ENCODE measurements around the gene SLC9A9.

SLC9A9 gene

DNA sequence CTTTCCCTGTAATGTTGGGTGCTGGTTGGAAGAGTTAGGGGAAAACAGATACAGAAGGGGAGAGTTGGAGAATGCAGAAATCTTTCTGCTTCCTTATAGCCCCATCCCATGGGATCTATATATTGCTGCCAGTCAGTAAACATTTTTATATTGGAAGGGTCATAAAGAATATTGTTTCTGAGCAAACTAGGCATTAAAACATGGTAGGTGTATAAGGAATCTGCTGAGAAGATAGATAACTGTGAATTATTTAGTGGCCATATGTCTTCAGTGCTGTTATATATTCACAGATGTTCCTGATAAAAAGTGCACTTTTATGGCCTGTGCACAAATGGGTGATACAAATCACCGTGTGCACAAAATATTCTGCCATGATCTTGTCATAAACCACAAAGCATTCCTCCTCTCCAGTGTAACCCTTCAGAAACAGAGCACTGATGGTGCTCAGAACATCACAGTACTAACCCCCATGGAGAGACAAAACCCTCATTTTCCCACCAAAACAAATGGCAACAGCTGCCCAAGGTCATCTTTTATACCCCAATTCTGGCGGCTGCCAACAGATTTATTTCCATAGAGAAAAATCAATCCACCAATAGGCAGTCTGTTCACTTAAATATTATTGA, 269.3 kb downstream of the SLC9A9 start:
- TF ChIP-seq POLR2AphosphoS5 (IDR thresholded peaks at IDR 0.05; ENCODE audit: low read depth) (no peak), SPI1 (IDR thresholded peaks at IDR 0.05; ENCODE audit: borderline replicate concordance, low read depth) (no peak), GABPA (IDR thresholded peaks at IDR 0.05; ENCODE audit: low read depth) (no peak)
- TF ChIP-seq, protein P1, sequence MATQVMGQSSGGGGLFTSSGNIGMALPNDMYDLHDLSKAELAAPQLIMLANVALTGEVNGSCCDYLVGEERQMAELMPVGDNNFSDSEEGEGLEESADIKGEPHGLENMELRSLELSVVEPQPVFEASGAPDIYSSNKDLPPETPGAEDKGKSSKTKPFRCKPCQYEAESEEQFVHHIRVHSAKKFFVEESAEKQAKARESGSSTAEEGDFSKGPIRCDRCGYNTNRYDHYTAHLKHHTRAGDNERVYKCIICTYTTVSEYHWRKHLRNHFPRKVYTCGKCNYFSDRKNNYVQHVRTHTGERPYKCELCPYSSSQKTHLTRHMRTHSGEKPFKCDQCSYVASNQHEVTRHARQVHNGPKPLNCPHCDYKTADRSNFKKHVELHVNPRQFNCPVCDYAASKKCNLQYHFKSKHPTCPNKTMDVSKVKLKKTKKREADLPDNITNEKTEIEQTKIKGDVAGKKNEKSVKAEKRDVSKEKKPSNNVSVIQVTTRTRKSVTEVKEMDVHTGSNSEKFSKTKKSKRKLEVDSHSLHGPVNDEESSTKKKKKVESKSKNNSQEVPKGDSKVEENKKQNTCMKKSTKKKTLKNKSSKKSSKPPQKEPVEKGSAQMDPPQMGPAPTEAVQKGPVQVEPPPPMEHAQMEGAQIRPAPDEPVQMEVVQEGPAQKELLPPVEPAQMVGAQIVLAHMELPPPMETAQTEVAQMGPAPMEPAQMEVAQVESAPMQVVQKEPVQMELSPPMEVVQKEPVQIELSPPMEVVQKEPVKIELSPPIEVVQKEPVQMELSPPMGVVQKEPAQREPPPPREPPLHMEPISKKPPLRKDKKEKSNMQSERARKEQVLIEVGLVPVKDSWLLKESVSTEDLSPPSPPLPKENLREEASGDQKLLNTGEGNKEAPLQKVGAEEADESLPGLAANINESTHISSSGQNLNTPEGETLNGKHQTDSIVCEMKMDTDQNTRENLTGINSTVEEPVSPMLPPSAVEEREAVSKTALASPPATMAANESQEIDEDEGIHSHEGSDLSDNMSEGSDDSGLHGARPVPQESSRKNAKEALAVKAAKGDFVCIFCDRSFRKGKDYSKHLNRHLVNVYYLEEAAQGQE (IDR thresholded peaks at IDR 0.05; ENCODE audit: insufficient replicate concordance, low read depth) = no peak
- TF ChIP-seq, protein P2, sequence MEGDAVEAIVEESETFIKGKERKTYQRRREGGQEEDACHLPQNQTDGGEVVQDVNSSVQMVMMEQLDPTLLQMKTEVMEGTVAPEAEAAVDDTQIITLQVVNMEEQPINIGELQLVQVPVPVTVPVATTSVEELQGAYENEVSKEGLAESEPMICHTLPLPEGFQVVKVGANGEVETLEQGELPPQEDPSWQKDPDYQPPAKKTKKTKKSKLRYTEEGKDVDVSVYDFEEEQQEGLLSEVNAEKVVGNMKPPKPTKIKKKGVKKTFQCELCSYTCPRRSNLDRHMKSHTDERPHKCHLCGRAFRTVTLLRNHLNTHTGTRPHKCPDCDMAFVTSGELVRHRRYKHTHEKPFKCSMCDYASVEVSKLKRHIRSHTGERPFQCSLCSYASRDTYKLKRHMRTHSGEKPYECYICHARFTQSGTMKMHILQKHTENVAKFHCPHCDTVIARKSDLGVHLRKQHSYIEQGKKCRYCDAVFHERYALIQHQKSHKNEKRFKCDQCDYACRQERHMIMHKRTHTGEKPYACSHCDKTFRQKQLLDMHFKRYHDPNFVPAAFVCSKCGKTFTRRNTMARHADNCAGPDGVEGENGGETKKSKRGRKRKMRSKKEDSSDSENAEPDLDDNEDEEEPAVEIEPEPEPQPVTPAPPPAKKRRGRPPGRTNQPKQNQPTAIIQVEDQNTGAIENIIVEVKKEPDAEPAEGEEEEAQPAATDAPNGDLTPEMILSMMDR (IDR thresholded peaks at IDR 0.05; ENCODE audit: insufficient read depth, low read length) = no peak
- no peaks in the 10 kb centered on the region for H3K27me3 ChIP-seq (ENCODE audit: insufficient read depth, poor library complexity, severe bottlenecking)
- no peak for DNase-seq (ENCODE audit: low read depth in 1 of 2, low spot score in 1 of 2)
- no peak overlapping the region for H3K4me3 ChIP-seq (replicated peaks; ENCODE audit: insufficient read depth, low read length)
- H3K27ac ChIP-seq (replicated peaks) = no peak overlapping the region

DNA sequence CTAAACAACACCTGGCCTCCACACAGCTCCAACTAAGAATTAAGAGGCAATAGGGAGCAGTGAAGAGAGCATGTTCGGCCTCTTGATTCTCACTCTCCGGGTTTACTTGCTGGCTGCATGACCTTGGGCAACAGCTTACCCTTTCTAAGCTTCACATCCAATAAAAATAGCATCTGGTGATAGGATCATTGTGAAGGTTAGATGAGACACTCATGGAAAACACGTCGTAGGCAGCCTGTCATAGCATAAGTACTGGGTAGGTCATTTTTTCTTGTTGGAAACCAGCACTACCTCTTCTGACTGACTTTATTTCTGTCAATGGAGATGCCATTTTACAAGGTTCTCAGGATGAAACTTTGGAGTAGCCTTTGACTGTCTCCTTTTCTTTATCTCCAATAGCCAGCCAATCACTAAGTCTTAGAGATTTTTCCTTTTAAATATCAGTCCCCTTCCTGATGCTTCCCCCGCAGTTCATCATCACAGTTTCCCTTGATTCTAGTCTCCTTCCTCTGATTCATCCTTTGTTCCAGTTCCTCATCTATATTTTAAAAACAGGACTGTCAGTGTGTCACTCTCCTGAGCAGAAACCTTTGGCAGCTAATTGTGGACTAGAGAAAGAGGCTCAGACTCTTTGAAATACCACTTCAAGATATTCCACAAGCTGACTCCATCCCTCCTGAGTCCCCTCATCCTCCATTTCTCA, 271.5 kb downstream of the SLC9A9 start:
- no peak for DNase-seq (ENCODE audit: low read depth in 1 of 2, low spot score in 1 of 2)
- no peak overlapping the region for H3K4me3 ChIP-seq (replicated peaks; ENCODE audit: insufficient read depth, low read length)
- no peak overlapping the region for H3K27ac ChIP-seq (replicated peaks)
- H3K27me3 ChIP-seq (ENCODE audit: insufficient read depth, poor library complexity, severe bottlenecking) = no peaks in the 10 kb centered on the region
- TF ChIP-seq, protein P2 (IDR thresholded peaks at IDR 0.05; ENCODE audit: insufficient read depth, low read length) = no peak
- TF ChIP-seq, protein P1 (IDR thresholded peaks at IDR 0.05; ENCODE audit: insufficient replicate concordance, low read depth) = no peak
- TF ChIP-seq POLR2AphosphoS5 (IDR thresholded peaks at IDR 0.05; ENCODE audit: low read depth) = no peak
- no peak for TF ChIP-seq SPI1 (IDR thresholded peaks at IDR 0.05; ENCODE audit: borderline replicate concordance, low read depth)
- TF ChIP-seq GABPA (IDR thresholded peaks at IDR 0.05; ENCODE audit: low read depth) = no peak

DNA sequence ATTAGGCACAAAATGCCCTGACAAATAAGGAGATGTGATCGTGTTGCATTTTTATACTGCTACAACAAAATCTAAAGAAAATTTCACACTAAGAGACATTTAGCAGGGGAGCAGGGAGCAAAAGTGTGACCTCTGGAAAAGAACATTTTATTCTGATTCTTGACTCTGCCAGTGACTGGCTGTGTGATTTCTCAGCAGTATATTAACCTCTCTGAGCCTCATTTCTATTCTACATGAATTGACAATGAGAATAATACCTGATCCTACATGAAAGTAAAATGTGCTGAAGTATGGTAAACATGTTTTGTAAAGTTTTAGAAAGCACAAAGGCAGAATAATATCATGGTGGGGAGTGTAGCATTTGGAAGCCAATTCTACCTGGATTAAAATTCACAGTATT, 273.3 kb downstream of the SLC9A9 start:
- no peak overlapping the region for H3K4me3 ChIP-seq (replicated peaks; ENCODE audit: insufficient read depth, low read length)
- no peak for DNase-seq (ENCODE audit: low read depth in 1 of 2, low spot score in 1 of 2)
- no peaks in the 10 kb centered on the region for H3K27me3 ChIP-seq (ENCODE audit: insufficient read depth, poor library complexity, severe bottlenecking)
- H3K27ac ChIP-seq (replicated peaks) = no peak overlapping the region
- TF ChIP-seq SPI1 (IDR thresholded peaks at IDR 0.05; ENCODE audit: borderline replicate concordance, low read depth) = no peak

DNA sequence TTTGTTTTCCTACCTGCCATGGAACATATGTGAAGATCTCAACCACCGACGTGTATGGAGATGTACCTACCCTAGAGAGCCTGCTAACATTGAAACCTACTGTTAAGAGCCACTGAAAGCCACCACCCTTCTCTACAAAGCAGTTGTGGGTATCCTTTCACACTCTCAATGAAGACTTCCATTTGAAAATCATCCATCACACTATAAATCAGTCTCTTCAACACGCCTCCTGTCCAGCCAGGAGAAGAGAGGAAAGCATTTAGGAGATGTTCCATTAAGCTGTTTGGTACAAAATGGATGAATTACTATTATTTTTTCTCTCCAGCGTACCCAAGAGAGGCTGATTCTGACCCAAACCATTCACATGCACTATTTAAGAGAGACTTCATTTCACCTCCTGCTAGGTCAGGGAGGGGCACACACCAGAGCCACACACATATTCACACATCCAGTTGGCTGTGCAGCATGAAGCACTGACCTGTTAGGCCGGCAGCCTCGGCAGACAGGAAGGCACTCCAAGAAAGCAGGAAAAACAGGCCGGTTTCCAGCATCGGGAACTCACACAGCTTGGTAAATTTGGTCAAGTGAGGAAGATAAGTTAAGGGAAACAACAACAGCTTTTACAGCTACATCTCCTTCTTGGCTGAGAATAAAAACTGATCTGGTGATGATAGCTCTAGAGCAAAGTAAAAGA, 274.5 kb downstream of the SLC9A9 start:
- Histone ChIP-seq H3K4me3 (replicated peaks; ENCODE audit: insufficient read depth, low read length) (no peak overlapping the region), H3K27me3 (ENCODE audit: insufficient read depth, poor library complexity, severe bottlenecking) (no peaks in the 10 kb centered on the region), H3K27ac (replicated peaks) (no peak overlapping the region)
- no peak for DNase-seq (ENCODE audit: low read depth in 1 of 2, low spot score in 1 of 2)
- TF ChIP-seq SPI1 (IDR thresholded peaks at IDR 0.05; ENCODE audit: borderline replicate concordance, low read depth) = no peak
- TF ChIP-seq, protein P1 (IDR thresholded peaks at IDR 0.05; ENCODE audit: insufficient replicate concordance, low read depth) = no peak
- TF ChIP-seq POLR2AphosphoS5 (IDR thresholded peaks at IDR 0.05; ENCODE audit: low read depth) = no peak
- no peak for TF ChIP-seq GABPA (IDR thresholded peaks at IDR 0.05; ENCODE audit: low read depth)
- TF ChIP-seq, protein P2 (IDR thresholded peaks at IDR 0.05; ENCODE audit: insufficient read depth, low read length) = no peak

Data from HL-60 (cell line).